ENCODE data around the gene MBD5.

MBD5 gene

DNA sequence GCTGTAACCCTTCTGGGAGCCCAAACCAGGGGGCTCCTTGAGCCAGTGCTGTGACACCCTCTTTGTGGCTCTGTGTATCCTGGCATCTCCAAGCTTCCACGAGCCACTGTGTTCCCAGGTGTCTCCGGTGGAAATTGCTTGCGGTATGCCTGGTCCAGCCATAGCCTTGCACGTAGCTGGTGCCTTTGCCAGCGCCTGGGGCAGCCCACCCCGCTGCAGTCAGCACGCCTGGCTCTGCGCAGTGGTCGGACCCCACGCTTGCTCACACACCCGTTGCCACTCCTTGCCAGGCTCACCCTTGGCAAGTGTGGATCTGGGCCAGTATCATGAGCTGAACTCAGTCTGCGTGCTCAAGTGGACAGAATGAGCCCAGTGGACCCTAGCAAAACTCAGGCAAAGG is 152.3 kb downstream of the MBD5 start:
- TF ChIP-seq EZH2phosphoT487 (IDR thresholded peaks at IDR 0.05; ENCODE audit: low read depth), result no peak
- TF ChIP-seq CTCF (IDR thresholded peaks at IDR 0.05; ENCODE audit: low read depth, low read length), result no peak
- Histone ChIP-seq H3K4me3 (ENCODE audit: low read length) (no peak overlapping the region), H4K20me1 (ENCODE audit: insufficient read depth, low read length) (no peaks in the 10 kb centered on the region), H3K27me3 (ENCODE audit: low read depth, low read length) (no peaks in the 10 kb centered on the region), H3K36me3 (replicated peaks; ENCODE audit: low read depth, low read length) (no peaks in the 10 kb centered on the region), H3K9ac (ENCODE audit: low read length) (no peak overlapping the region), H3K9me3 (ENCODE audit: insufficient read depth, low read length) (no peaks in the 10 kb centered on the region), H2AFZ (ENCODE audit: low read depth, low read length) (no peak overlapping the region), H3K79me2 (ENCODE audit: low read length) (no peaks in the 10 kb centered on the region), H3K4me1 (ENCODE audit: low read length) (no peaks in the 10 kb centered on the region), H3K4me2 (ENCODE audit: low read length) (no peak overlapping the region), H3K27ac (ENCODE audit: low read length) (no peak overlapping the region)

- no peaks in the 10 kb centered on the region for H3K79me2 ChIP-seq (ENCODE audit: low read length)
- H3K4me1 ChIP-seq (ENCODE audit: low read length), result no peaks in the 10 kb centered on the region
- no peaks in the 10 kb centered on the region for H3K27me3 ChIP-seq (ENCODE audit: low read depth, low read length)
- no peak for TF ChIP-seq CTCF (IDR thresholded peaks at IDR 0.05; ENCODE audit: low read depth, low read length)
- TF ChIP-seq EZH2phosphoT487 (IDR thresholded peaks at IDR 0.05; ENCODE audit: low read depth), result no peak
- no peaks in the 10 kb centered on the region for H3K36me3 ChIP-seq (replicated peaks; ENCODE audit: low read depth, low read length)
- no peak overlapping the region for H3K4me3 ChIP-seq (ENCODE audit: low read length)
- no peak overlapping the region for H3K27ac ChIP-seq (ENCODE audit: low read length)
- H4K20me1 ChIP-seq (ENCODE audit: insufficient read depth, low read length), result no peaks in the 10 kb centered on the region
- no peak overlapping the region for H2AFZ ChIP-seq (ENCODE audit: low read depth, low read length)
- no peak overlapping the region for H3K4me2 ChIP-seq (ENCODE audit: low read length)
- H3K9ac ChIP-seq (ENCODE audit: low read length), result no peak overlapping the region
- no peaks in the 10 kb centered on the region for H3K9me3 ChIP-seq (ENCODE audit: insufficient read depth, low read length)
Measured at GRCh38 chr2:148177559-148177958, 156.7 kb downstream of the MBD5 start.

- H3K79me2 ChIP-seq (ENCODE audit: low read length), result no peaks in the 10 kb centered on the region
- H3K36me3 ChIP-seq (replicated peaks; ENCODE audit: low read depth, low read length), result no peaks in the 10 kb centered on the region
- no peaks in the 10 kb centered on the region for H3K4me1 ChIP-seq (ENCODE audit: low read length)
- H2AFZ ChIP-seq (ENCODE audit: low read depth, low read length), result no peak overlapping the region
- TF ChIP-seq EZH2phosphoT487 (IDR thresholded peaks at IDR 0.05; ENCODE audit: low read depth), result no peak
- TF ChIP-seq CTCF (IDR thresholded peaks at IDR 0.05; ENCODE audit: low read depth, low read length), result no peak
- H3K27ac ChIP-seq (ENCODE audit: low read length), result no peak overlapping the region
- no peak overlapping the region for H3K9ac ChIP-seq (ENCODE audit: low read length)
- no peaks in the 10 kb centered on the region for H3K27me3 ChIP-seq (ENCODE audit: low read depth, low read length)
- no peaks in the 10 kb centered on the region for H4K20me1 ChIP-seq (ENCODE audit: insufficient read depth, low read length)
- H3K4me2 ChIP-seq (ENCODE audit: low read length), result no peak overlapping the region
- no peaks in the 10 kb centered on the region for H3K9me3 ChIP-seq (ENCODE audit: insufficient read depth, low read length)
- no peak overlapping the region for H3K4me3 ChIP-seq (ENCODE audit: low read length)
Measured at GRCh38 chr2:148179724-148180123, 158.8 kb downstream of the MBD5 start.

DNA sequence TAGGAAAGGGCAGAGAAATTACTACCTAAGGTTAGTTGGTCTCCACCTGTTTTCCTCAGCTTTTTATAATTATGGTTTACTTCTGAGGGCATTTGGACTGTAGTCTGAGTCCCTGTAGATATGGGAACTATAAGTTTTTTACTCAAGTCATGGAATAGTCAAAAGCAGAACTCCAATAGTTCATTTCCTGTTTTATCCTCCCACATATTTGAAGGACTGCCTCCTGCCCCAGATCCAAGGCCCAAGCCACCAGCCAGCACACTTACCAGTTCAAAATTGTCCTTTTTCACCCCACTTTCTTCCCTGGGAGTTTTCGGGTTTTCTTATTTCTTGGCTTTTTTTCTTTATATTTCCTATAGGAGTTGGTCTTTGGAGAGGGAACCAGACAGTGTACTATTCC is 164.1 kb downstream of the MBD5 start:
- no peaks in the 10 kb centered on the region for H3K27me3 ChIP-seq (ENCODE audit: low read depth, low read length)
- no peak for TF ChIP-seq CTCF (IDR thresholded peaks at IDR 0.05; ENCODE audit: low read depth, low read length)
- TF ChIP-seq EZH2phosphoT487 (IDR thresholded peaks at IDR 0.05; ENCODE audit: low read depth), result no peak
- H3K9ac ChIP-seq (ENCODE audit: low read length), result no peak overlapping the region
- H3K4me2 ChIP-seq (ENCODE audit: low read length), result no peak overlapping the region
- no peaks in the 10 kb centered on the region for H3K36me3 ChIP-seq (replicated peaks; ENCODE audit: low read depth, low read length)
- no peak overlapping the region for H2AFZ ChIP-seq (ENCODE audit: low read depth, low read length)
- no peaks in the 10 kb centered on the region for H3K79me2 ChIP-seq (ENCODE audit: low read length)
- no peaks in the 10 kb centered on the region for H3K9me3 ChIP-seq (ENCODE audit: insufficient read depth, low read length)
- no peak overlapping the region for H3K27ac ChIP-seq (ENCODE audit: low read length)
- no peaks in the 10 kb centered on the region for H3K4me1 ChIP-seq (ENCODE audit: low read length)
- H3K4me3 ChIP-seq (ENCODE audit: low read length), result no peak overlapping the region
- no peaks in the 10 kb centered on the region for H4K20me1 ChIP-seq (ENCODE audit: insufficient read depth, low read length)

Data from OCI-LY3 (cell line).